OCI-LY7 (cell line): ENCODE measurements around the gene MYH10. TPM values are rescaled to one million over a fixed set of nuclear protein-coding genes. Genes with fewer than 3 reads are reported as not detected.

ENCODE experiments used
- BruUV-seq: library from RNA; stranded (reverse); fragments of 400-500 nt; replicated peaks from 2 replicates; lab custom pipeline; 2021; lab: Mats Ljungman, UMichigan
- CTCF ChIA-PET: fragments of 300-600 bp; sonication (Branson Sonifier 250); formaldehyde crosslinking; loops from one replicate; lab custom pipeline; 2022; ENCODE audit warnings: antibody characterized with exemption; ENCODE audit not compliant: unreplicated experiment; lab: Charles Lee
- POLR2A ChIA-PET: fragments of 300-600 bp; sonication (Branson Sonifier 250); formaldehyde crosslinking; loops from one replicate; lab custom pipeline; 2022; ENCODE audit warnings: antibody characterized with exemption; lab: Charles Lee
- DNase-seq: peaks from one replicate; pipeline ENCODE4 v3.0.0-alpha.2; 2015; ENCODE audit warnings: low spot score
- H2AFZ ChIP-seq: fragments of 200-600 bp; sonication (generic), shearing (Covaris generic); 2 replicates; pipeline ENCODE4 v1.6.1; 2014; ENCODE audit warnings: mild to moderate bottlenecking, antibody characterized with exemption, low read length, moderate library complexity
- H3K27ac ChIP-seq: fragments of 200-600 bp; sonication (generic); 2 replicates; pipeline ENCODE4 v1.5.1; 2014; ENCODE audit warnings: mixed run types, low read depth, mild to moderate bottlenecking, moderate library complexity, low read length, inconsistent platforms; ENCODE audit not compliant: poor library complexity, severe bottlenecking
- H3K36me3 ChIP-seq: fragments of 200-600 bp; sonication (generic); 2 replicates; pipeline ENCODE4 v1.6.1; 2014; ENCODE audit warnings: mild to moderate bottlenecking, antibody characterized with exemption, low read length, moderate library complexity, mixed read lengths; ENCODE audit not compliant: insufficient read depth
- H3K4me1 ChIP-seq: fragments of 200-600 bp; sonication (generic); 2 replicates; pipeline ENCODE4 v1.5.1; 2014; ENCODE audit warnings: mild to moderate bottlenecking, low read length; ENCODE audit not compliant: insufficient read depth, poor library complexity, severe bottlenecking
- H3K4me2 ChIP-seq: fragments of 200-600 bp; sonication (generic); 2 replicates; pipeline ENCODE4 v1.6.1; 2014; ENCODE audit warnings: mild to moderate bottlenecking, low read length
- H3K4me3 ChIP-seq: fragments of 200-600 bp; sonication (generic); 2 replicates; pipeline ENCODE4 v1.5.1; 2014; ENCODE audit warnings: mild to moderate bottlenecking, low read depth, low read length; ENCODE audit not compliant: poor library complexity, severe bottlenecking
- H3K79me2 ChIP-seq: fragments of 200-600 bp; sonication (generic); 2 replicates; pipeline ENCODE4 v1.6.1; 2016; ENCODE audit warnings: low read depth, mild to moderate bottlenecking, low read length, moderate library complexity, mixed read lengths; ENCODE audit not compliant: insufficient read depth
- H3K9me2 ChIP-seq: fragments of 200-600 bp; sonication (generic); 2 replicates; pipeline ENCODE4 v1.6.1; 2016; ENCODE audit warnings: mild to moderate bottlenecking, low read length, mixed read lengths; ENCODE audit not compliant: insufficient read depth
- H3K9me3 ChIP-seq: fragments of 200-600 bp; sonication (generic); 2 replicates; pipeline ENCODE4 v1.6.1; 2014; ENCODE audit warnings: mild to moderate bottlenecking, mixed run types, low read length, mixed read lengths
- H4K20me1 ChIP-seq: fragments of 200-600 bp; sonication (generic); 2 replicates; pipeline ENCODE4 v1.6.1; 2014; ENCODE audit warnings: mild to moderate bottlenecking, antibody characterized with exemption, low read length, moderate library complexity, mixed read lengths; ENCODE audit not compliant: insufficient read depth
- EZH2phosphoT487 ChIP-seq: fragments of 200-600 bp; sonication (generic); IDR thresholded peaks from 2 replicates; pipeline ENCODE4 v1.6.1; 2018; ENCODE audit warnings: low read depth, borderline replicate concordance, mild to moderate bottlenecking, mixed run types, antibody characterized with exemption, low read length, moderate library complexity, mixed read lengths
- intact Hi-C: fragments of 100-400 bp; cut with micrococcal nuclease; formaldehyde crosslinking; loops from one replicate; pipeline ENCODE4 v1.10.0; 2022; ENCODE audit not compliant: unreplicated experiment
- total RNA-seq, 2 experiments: library from RNA; depleted of rRNA in 1 of 2; stranded (reverse); fragments of >200 nt in 1 of 2; shearing (Covaris generic) in 1 of 2; gene quantifications; 2 replicates each; pipeline ENCODE4 v1.2.3, GENCODE V29; 2014 to 2022
- TF ChIP-seq, protein P1 (sequence below): fragments of 200-600 bp; sonication (generic); conservative IDR thresholded peaks from 2 replicates; pipeline ENCODE4 v1.5.1; 2014; ENCODE audit warnings: mild to moderate bottlenecking, antibody characterized with exemption, low read length, moderate library complexity, mixed read lengths

Gene MYH10
- total RNA-seq, 2 experiments from 2014 or later: 41.9 to 60.4 TPM

GRCh38 chr17:8672326-8672725, 41.8 kb upstream of the MYH10 start:
- Histone ChIP-seq H3K9me3 (no peaks in the 10 kb centered on the region), H3K79me2 (no peaks in the 10 kb centered on the region), H4K20me1 (no peaks in the 10 kb centered on the region), H3K36me3 (no peaks in the 10 kb centered on the region), H3K4me2 (no peak overlapping the region), H3K9me2 (0 out of 2 replicates have a peak, but pooled peaks cover 2% of the 10 kb centered on the region), H3K4me3 (no peak overlapping the region), H2AFZ (no peak overlapping the region), H3K27ac (no peak overlapping the region), H3K4me1 (no peaks in the 10 kb centered on the region)
- no peak for DNase-seq
- TF ChIP-seq, protein P1, sequence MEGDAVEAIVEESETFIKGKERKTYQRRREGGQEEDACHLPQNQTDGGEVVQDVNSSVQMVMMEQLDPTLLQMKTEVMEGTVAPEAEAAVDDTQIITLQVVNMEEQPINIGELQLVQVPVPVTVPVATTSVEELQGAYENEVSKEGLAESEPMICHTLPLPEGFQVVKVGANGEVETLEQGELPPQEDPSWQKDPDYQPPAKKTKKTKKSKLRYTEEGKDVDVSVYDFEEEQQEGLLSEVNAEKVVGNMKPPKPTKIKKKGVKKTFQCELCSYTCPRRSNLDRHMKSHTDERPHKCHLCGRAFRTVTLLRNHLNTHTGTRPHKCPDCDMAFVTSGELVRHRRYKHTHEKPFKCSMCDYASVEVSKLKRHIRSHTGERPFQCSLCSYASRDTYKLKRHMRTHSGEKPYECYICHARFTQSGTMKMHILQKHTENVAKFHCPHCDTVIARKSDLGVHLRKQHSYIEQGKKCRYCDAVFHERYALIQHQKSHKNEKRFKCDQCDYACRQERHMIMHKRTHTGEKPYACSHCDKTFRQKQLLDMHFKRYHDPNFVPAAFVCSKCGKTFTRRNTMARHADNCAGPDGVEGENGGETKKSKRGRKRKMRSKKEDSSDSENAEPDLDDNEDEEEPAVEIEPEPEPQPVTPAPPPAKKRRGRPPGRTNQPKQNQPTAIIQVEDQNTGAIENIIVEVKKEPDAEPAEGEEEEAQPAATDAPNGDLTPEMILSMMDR: no peak
- no peak for TF ChIP-seq EZH2phosphoT487
- intact Hi-C loops: no loop called here
- ChIA-PET CTCF (no interaction called here), POLR2A (no interaction called here)
- no TSS peak for BruUV-seq

- H3K9me2 ChIP-seq: 0 out of 2 replicates have a peak, but pooled peaks cover 2% of the 10 kb centered on the region
- ChIA-PET POLR2A (interaction anchor here (0.6 kb wide), 1 partner anchor 80 kb away, joined by 3 read pairs; no protein-coding TSS in a partner anchor), CTCF (no interaction called here)
- H3K79me2 ChIP-seq: no peaks in the 10 kb centered on the region
- no peak overlapping the region for H3K4me2 ChIP-seq
- no peaks in the 10 kb centered on the region for H4K20me1 ChIP-seq
- H3K27ac ChIP-seq: no peak overlapping the region
- no TSS peak for BruUV-seq
- DNase-seq: no peak
- TF ChIP-seq EZH2phosphoT487: no peak
- TF ChIP-seq, protein P1: no peak
- no peak overlapping the region for H3K4me3 ChIP-seq
- H3K9me3 ChIP-seq: no peaks in the 10 kb centered on the region
- intact Hi-C loops: no loop called here
- H3K4me1 ChIP-seq: no peaks in the 10 kb centered on the region
- H3K36me3 ChIP-seq: no peaks in the 10 kb centered on the region
- no peak overlapping the region for H2AFZ ChIP-seq
Observed at GRCh38 chr17:8670421-8670820, 39.9 kb upstream of the MYH10 start.

GRCh38 chr17:8668176-8668740, 37.7 kb upstream of the MYH10 start:
- H3K27ac ChIP-seq: no peak overlapping the region
- TF ChIP-seq, protein P1: no peak
- TF ChIP-seq EZH2phosphoT487: no peak
- CTCF ChIA-PET: no interaction called here
- H3K9me2 ChIP-seq: 0 out of 2 replicates have a peak, but pooled peaks cover 2% of the 10 kb centered on the region
- intact Hi-C loops: no loop called here
- no peak for DNase-seq
- H3K4me1 ChIP-seq: no peaks in the 10 kb centered on the region
- no peaks in the 10 kb centered on the region for H4K20me1 ChIP-seq
- no peak overlapping the region for H2AFZ ChIP-seq
- BruUV-seq: no TSS peak
- no peak overlapping the region for H3K4me2 ChIP-seq
- no peaks in the 10 kb centered on the region for H3K36me3 ChIP-seq
- no peak overlapping the region for H3K4me3 ChIP-seq
- POLR2A ChIA-PET: interaction anchor here (0.6 kb wide), 1 partner anchor 20 kb away, joined by 3 read pairs; no protein-coding TSS in a partner anchor
- H3K9me3 ChIP-seq: no peaks in the 10 kb centered on the region
- no peaks in the 10 kb centered on the region for H3K79me2 ChIP-seq
